Activated CD4-positive, CD25-positive, alpha-beta regulatory T cell (primary cell): ENCODE data around the gene OR2V2.
"Not testable (repeated sequence)": the region's sequence is repeated elsewhere in the genome, so short reads cannot be mapped to it uniquely, and the experiment has no call there.

Experiments
- DNase-seq, 4 experiments: peaks; one replicate each; lab custom pipeline; 2025; lab: John Stamatoyannopoulos, UW

OR2V2 gene

DNA sequence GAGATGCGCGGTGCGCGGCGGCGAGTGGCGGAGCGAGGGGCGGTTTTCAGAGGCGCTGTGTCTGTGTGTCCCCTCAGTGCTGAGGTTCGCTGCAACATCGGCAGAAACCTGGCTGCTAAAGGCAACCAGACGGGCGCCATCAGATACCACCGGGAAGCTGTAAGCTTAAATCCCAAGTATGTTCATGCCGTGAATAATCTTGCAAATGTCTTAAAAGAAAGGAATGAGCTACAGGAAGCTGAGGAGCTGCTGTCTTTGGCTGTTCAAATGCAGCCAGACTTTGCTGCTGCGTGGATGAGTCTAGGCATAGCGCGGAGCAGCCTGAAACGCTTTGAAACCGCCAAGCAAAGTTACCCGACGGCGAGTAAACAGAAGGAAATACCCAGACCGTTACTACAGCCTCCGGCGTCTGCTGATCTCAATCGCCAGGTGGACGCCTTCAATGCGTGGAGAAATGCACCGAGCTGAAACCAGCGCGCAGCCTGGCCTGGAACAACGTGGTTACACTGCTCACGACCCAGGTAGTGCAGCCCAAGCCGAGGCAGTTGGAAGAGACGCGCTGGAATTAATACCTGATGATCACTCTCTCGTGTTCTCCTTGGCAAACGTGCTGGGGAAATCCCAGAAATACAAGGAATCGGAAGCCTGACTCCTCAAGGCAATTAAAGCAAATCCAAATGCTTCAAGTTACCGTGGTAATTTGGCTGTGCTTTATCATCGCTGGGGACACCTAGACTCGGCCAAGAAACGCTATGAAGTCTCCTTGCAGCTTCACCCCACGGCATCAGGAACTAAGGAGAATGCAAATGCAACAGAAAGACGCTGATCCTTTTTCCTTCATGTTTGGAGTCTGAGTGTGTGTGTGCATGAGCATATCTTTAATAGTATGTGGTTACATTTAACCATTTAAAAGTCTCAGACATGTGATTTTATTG, 32.3 kb upstream of the OR2V2 start:
- DNase-seq: no peak

DNA sequence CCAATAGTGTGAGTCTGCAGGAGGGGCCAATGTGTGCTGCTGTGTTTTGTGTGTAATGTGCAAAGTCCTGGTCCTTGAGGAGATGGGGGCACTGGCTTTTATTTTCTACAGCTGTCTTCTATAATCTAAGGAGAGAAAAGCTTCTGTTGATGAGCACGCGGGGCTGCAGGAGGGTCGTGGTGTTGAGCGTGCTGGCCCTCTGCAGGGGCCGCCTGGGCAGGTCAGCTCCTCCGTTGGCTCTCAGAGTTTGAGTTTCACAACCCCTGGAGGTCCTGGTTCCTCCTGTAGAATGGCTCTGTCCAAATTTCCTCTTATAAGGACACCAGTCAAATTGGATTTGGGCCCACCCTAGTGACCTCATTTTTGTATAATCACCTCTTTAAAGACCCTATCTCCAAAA, 29.0 kb upstream of the OR2V2 start:
- DNase-seq: no peak

DNA sequence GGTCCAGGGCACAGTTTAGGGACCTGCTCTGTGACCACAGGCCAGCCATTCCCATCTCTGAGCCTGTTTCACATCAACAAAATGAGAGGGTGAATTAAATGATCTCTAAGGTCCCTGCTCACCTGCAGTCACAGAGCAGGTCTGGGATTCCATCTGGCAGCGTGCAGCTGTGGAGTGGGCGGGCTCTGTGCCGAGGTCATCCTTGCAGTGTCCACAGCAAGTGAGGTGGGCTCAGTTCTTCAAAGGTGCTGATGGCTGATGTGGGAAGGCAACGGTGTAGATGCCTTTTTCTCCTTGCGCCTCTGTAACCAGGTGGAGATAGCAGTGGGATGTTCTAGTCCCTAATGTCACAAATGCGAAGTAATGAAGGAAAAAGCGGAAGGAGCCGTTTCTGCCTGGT, 28.3 kb upstream of the OR2V2 start:
- DNase-seq: no peak

DNA sequence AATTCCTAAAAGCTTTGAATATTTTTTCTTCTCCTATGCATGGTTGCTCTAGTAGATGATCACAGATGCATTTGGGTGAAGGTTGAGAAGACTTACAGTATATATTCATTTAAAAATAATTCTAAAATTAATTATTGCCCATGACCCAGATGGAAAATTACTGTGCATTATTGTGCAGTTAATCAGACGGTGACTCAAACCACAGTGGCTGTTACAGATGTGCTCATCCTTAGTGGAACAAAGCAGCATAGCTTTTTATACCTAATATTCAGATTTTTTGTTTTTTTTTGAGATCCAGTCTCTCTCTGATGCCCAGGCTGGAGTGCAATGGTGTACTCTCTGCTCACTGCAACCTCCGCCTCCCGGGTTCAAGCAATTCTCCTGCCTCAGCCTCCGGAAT, 27.1 kb upstream of the OR2V2 start:
- no peak for DNase-seq

DNA sequence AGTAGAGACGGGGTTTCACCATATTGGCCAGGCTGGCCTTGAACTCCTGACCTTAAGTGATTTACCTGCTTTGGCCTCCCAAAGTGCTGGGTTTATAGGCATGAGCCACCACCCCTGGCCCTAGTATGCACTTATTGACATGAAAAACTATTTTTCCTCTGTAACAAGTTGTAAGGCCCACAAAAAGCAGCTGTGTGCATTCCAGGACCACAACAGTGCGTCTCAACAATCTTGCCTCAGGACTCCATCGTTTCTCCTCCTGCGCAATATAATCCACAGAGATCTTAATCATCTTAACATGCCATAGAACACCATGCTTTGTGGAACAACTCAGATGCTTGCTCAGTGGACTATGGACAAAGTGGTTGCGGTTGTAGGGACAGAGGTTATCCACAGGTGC, 26.6 kb upstream of the OR2V2 start:
- DNase-seq: no peak

DNA sequence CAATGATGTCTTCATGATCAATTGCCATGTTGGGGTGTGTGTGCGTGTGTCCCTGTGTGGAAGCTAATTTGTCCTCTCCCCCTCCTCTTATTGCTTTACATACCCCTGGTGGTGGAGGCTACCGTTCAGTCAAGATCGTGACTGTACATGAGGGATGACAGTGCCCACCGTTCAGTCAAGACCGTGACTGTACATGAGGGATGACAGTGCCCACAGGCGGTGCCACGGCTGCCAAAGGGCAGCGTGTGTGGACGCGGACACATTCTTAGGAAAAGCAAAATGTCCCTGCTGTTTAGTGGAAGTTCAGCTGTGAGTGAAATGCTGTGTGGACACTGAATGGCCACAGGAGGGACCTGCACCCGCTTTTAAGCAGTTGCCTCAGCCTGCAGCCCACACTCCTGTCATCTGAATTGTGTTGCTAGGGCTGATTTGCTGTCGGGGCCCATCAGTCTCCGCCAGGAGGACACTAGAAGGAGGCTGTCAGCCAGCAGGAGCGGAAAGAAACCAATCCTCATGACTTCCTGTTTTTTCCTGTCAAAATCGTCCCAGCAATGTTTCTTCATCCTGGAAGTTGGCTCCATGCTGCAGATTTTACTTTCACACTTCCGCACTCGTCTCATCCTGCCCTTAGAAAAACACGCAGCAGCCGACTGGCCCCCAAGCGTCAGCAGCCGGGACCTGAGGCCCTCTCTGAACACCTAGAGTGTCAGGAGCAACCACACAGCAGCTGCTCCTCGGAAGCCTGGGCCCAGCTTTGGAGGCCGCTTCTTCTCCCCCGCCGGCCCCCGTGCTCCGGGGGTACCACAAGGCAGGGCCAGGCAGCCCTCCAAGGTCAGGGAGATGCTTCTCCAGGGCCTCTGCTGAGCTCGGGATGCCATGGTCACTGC, 25.5 kb upstream of the OR2V2 start:
- DNase-seq: no peak

DNA sequence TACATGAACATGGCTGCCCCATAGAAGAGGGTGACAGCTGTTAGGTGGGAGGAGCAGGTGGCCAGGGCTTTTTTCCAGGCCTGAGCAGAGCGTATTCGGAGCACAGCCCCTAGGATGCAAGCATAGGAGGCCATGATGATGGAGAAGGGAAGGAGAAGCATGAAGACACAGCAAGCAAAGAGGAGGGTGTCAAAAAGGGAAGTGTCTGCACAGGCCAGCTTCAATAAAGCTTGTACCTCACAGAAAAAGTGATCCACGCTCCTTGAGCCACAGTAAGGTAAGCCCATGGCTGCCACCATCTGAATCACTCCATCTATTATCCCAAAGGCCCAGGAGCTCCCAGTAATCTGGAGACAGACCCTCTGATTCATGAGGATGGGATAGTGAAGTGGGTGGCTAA, 22.9 kb upstream of the OR2V2 start:
- no peak for DNase-seq

DNA sequence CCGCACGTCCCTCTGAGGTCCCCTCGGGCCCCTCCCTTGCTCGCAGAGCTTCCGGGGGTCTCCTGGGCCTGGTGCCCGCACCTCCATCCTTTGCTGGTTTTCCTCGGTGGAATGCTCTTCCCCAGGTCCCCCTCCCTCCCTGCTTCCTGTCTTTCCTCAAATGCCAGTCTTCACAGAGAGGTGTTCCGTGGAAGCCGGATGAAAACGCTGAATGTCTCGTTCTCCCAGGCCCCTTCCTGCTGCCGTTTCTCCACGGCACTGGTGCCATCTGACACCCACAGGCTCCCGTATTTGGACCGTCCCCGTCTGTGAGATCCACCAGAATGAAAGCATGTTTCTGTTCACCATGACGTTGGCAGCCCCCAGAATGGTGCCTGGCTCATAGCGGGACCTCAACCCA, 20.5 kb upstream of the OR2V2 start:
- no peak for DNase-seq

DNA sequence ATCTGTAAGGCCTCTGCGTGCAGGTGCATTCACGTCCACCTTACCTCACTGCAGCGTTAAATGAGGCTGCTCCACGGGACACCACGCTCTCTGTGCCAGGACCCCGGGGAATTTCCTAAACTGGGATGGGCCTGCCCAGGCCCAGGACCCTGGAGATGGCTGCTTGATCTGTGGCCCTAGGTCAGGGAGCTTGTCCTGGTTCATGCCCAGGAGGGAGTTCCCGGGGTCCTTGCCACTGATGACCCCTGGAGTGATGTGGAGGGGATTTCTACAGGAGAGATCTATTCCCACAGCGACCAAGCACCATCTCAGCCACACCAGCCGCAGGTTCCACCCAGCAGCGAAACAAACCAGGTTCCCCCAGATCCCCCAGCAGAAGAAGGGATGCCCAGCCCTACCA, 19.9 kb upstream of the OR2V2 start:
- DNase-seq: no peak

DNA sequence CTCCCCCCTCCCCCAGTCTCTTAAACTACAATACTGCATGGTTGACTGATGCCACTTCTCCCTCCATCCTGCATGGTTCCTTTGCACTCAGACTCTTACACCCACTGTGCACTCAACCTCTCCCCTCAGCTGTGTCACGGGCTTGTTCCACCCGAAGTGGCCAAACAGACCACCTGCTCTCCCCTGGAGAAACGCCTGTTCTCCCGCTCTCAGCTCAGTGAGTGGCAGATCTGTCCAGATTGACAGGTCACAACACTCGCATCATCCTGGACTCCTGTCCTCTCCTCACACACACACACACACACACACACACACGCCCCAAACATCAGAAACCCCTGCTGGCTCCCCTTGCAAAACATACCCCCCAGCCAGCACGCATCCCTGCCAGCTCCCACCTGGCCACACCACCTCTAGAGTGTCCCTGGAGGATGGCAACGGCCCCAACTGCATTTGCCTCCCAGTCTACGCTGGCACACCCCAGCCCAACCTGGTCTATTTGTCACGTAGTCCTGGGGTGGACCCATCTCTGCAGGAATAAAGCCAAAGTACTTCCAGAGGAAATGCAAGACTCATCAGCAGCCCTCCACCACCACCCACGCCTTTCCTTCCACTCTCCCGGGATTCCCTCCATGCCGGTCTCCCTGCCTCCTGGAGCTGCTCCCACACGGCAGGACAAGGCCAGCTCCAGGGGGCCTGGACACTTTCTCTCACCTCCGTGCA, 19.3 kb upstream of the OR2V2 start:
- DNase-seq: no peak

DNA sequence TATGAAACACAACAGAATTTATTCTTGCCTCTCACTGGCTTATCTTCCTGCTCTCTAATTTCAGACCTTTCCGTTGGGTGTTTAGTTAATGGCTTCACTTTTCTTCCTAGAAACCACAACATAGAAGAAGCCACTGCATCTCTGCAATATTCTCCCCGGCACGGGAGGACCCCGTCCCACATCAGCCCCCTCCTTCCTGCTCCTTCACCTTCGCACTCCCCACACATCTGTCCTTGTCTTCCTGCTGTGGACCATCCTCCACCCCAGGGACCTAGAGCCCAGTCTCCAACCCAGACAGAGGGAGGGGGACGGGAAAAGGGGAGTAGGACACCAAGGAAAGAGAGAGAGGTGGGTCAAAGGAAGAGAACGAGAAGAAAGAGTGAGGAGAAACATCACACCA, 17.8 kb upstream of the OR2V2 start:
- no peak for DNase-seq

DNA sequence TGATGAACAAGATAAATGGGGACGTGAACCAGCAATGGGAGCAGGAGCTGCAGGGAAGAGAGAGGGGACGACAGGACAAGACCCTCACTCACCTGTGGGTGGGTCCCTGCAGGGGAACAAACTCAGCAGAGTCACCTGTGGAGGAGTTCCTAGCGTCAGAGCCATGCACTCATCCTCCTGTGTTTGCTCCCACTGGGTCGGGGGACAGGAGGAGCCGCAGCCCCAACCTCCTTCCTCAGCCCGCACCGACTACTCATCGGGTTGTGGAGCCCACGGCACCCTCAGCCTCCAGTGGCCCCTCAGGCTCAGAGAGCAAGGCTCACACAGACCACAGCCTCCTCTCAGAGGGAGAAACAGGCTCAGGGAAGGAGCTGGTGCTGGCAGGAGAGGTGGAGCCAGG, 17.3 kb upstream of the OR2V2 start:
- not testable (repeated sequence) for DNase-seq

DNA sequence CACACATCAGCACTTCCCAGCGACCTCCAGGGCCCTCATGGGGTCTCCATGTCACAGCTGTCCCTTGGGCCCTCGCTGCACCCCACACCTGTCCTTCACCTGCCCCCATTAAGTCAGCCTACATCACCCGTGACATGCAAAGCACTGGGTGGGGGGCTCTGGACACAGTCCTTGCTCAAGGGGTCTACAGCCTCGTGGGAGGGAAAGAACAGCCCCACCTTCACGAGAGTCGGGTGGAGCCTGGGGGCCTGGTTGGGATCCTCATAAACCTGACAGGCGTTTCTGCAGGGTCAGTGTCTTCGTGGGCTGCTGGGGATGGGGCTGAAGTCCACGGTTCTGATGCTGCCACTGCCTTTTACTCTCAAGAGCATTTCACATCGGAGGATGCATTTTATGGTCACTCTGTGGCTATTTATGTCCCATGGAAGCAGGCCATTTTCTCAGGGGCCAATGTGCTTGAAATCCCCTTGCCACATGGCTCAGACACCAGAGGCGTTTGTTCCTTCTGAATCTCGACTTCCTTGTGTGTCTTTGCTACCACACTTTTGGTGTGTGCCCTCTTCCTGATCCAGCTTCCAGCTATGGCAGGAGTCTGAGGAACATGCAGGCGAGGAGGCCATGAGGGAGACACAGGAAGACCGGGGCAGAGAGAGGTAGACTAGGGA, 16.4 kb upstream of the OR2V2 start, which contains the start of gene OR2V1:
Gene OR2V1 (minus strand): TSS at position 338 of the 665 bp plus-strand sequence. CDS start 5,865 bp downstream, outside the sequence.
- DNase-seq: no peak

DNA sequence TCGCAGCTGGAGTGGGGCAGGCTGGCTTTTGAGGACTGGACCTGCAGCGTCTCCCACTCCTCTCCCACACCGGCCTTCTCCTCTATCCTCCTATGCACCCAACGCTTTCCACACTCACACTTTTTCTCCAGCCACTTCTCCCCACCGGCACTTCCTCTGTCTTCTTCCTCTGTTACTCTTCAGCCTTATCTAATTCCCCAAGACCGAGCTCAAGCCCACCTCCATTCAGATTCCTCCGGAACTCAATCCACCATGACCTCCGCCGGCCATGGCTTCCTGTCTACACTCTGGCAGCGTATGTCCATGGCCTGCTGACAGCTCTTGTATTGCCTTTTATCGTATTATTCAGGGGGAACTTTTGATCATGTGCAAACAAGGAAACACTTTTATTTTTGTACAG, 15.9 kb upstream of the OR2V2 start:
- DNase-seq: no peak

DNA sequence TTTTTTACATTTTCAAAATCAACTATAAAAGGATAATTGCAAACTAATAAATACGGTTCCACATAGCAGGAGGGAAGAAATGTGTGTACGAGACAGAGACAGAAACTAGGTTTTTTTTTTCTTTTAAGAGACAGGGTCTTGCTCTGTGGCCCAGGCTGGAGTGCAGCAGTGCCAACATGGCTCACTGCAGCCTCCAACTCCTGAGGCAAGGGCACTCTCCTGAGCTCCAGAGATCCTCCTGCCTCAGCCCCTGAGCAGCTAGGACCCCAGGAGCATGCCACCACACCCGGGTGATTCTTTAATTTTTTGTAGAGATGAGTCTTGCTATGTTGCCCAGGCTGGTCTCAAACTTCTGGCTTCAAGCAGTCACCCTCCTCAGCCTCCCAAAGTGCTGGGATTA, 14.3 kb upstream of the OR2V2 start:
- no peak for DNase-seq

DNA sequence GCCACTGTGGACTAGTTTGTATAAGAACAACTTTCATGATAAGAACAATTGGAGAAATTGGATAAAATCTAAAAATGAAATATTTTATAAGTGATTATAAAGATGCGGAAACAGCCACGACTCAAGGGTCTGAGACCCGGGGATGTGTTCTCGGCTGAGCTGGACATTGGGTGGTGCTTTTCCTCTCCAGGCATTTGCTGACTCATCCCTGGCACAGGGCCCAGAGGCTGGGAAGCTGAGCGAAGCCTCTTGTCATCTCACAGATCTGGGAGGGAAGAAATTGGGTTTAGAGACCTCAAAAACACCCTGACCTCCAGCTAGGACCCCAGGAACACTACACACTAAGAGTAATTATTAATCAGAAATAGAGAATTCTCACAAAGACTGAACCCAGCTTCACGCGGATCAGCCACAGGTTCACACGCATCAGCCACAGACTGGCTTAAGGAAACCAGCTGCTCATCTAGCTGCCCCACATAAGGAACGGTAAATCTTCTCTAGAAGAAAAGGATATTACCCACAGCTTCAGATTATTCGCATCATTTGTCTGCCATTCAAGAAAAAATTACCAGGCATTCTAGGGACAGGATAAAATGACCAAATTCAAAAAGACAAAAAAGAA, 13.7 kb upstream of the OR2V2 start:
- DNase-seq: no peak

DNA sequence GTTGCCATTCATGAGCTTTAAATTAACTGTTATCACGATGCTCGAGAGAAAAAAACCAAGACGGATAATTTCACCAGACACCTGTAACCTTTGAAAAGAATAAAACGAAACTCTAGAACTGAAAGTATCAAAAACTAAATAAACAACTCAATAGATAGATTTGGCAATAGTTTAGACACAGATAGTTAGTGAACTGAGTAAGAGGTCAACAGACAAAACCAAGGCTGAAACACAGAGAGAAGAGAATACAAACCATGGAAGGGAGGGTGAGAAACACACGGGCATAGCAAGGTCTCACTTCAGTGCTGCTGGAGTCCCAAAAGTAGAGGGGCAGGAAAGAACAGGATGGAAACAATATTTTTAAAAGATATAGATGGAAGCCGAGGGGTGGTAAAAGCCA, 13.1 kb upstream of the OR2V2 start:
- DNase-seq: no peak

DNA sequence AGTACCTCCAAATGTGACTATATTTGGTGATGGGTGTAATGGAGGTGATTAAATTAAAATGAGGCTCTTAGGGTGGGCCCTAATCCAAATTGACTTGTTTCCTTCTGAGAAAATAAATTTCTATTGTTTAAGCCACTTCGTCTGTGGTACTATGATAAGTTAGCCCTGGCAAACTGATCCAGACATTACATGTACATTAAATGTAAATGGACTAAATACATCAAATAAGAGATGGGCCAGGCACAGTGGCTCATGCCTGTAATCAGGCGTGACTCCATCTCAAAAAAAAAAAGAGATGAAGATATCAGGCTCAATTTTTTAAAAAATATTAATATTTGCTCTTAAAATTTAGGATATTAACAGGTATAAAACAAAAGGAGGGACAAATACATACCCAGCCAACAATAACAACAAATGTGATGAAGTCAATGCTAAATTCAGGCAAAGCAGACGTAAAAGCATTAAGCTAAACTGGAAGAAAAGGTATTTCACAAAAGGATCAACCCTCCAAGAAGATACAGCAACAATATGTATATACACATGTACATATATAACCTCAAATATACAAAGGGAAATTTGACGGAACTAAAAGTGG, 10.9 kb upstream of the OR2V2 start:
- DNase-seq: no peak

DNA sequence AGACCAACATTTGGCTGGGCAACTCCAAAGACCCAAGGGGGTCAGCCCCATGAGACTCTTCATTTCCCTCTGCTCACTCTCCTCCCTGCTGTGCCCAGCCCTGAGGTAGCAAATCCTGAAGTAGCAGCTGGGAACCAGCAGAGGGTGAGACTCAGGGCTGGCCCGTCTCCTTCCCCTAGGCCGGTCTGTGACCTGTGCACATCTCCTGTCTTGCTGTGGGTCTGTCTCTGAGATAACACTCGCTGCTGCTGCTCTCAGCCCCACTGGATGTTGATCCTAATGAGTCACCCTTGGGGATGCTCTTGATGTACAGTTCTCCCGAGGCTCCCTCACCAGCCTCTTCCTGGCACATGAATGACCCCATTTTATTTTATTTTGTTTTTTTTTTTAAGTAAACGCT, 9.1 kb upstream of the OR2V2 start:
- DNase-seq: no peak

DNA sequence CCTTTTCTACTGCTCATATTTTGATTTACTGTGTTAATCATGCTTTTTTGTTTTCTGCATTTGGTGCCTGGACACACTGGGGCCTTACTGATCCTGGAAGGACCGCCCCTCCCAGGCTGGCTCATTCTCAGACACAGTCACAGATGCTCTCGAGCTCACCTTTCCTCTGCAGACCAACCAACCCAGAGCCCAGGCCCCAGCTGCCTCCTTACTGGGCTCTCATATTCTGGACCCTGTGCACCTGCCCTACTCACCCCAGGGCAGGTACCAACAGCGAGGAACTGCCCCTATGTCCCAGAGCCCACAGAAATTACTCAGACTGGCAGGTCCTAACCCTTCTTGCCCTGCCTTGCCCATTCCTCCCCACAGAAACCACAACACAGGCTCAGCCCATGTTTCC, 6.6 kb upstream of the OR2V2 start:
- DNase-seq: no peak

DNA sequence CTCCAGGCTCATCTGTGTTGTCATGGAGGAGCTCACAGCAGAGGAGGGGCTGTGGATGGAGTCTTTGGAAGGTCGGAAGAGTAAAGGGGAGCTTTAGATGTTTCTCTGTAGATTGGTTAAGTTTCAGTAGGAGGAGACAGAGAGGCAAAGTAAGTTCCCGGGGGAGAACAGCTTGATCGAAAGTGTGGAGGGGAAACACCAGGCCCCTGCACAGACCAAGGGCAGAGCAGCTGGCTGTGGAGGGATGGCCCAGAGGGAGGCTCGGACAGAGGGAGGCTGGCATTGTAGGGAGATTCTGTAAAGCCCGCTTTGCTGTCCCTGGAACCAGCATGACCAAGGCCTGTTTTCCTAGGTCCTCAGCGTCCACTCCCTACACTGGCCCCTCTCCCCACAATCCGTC, 5.3 kb upstream of the OR2V2 start:
- no peak for DNase-seq
